GM19455 (cell line): ENCODE results near the gene SRP14.
"Not testable (repeated sequence)": the region's sequence is repeated elsewhere in the genome, so short reads cannot be mapped to it uniquely, and the experiment has no call there.

ENCODE experiments used
- ATAC-seq: cut with Tn5 transposase; IDR thresholded peaks from one replicate; pipeline ENCODE4 v1.9.1; 2021; ENCODE audit not compliant: unreplicated experiment

Gene SRP14

GRCh38 chr15:40031300-40031699 lies 7.7 kb downstream of the SRP14 start:
- ATAC-seq = no peak

- ATAC-seq = no peak
Observed at GRCh38 chr15:40029979-40030893, 8.7 kb downstream of the SRP14 start.

- no peak for ATAC-seq
Observed at GRCh38 chr15:40028853-40029252, 10.1 kb downstream of the SRP14 start.

- no peak for ATAC-seq
Observed at GRCh38 chr15:40028193-40028592, 10.8 kb downstream of the SRP14 start.

GRCh38 chr15:40016224-40016865 lies 22.6 kb downstream of the SRP14 start:
- no peak for ATAC-seq

GRCh38 chr15:40014390-40014789 lies 24.6 kb downstream of the SRP14 start:
- no peak for ATAC-seq

GRCh38 chr15:40013372-40013771 lies 25.6 kb downstream of the SRP14 start:
- ATAC-seq = not testable (repeated sequence)

GRCh38 chr15:40011303-40011702 lies 27.7 kb downstream of the SRP14 start:
- no peak for ATAC-seq

- ATAC-seq = no peak
Observed at GRCh38 chr15:40010686-40011085, 28.3 kb downstream of the SRP14 start.

GRCh38 chr15:40008061-40008765 lies 30.8 kb downstream of the SRP14 start:
- ATAC-seq = no peak

GRCh38 chr15:40006646-40007045 lies 32.3 kb downstream of the SRP14 start:
- no peak for ATAC-seq

- ATAC-seq = no peak
Observed at GRCh38 chr15:40006003-40006402, 33.0 kb downstream of the SRP14 start.

GRCh38 chr15:40003116-40003916 lies 35.7 kb downstream of the SRP14 start:
- no peak for ATAC-seq

- ATAC-seq = no peak
Observed at GRCh38 chr15:40002295-40002694, 36.7 kb downstream of the SRP14 start.

GRCh38 chr15:39999538-40000200 lies 39.3 kb downstream of the SRP14 start:
- ATAC-seq = no peak

GRCh38 chr15:39998511-39999077 lies 40.4 kb downstream of the SRP14 start:
- ATAC-seq = no peak

- no peak for ATAC-seq
Observed at GRCh38 chr15:39997639-39998038, 41.3 kb downstream of the SRP14 start.

GRCh38 chr15:39997031-39997430 lies 42.0 kb downstream of the SRP14 start:
- no peak for ATAC-seq

GRCh38 chr15:39996228-39996627 lies 42.8 kb downstream of the SRP14 start:
- ATAC-seq = not testable (repeated sequence)

- ATAC-seq = not testable (repeated sequence)
Observed at GRCh38 chr15:39992953-39993352, 46.0 kb downstream of the SRP14 start.
